Loucy (cell line): ENCODE measurements around the gene HPSE2.

Source experiments
- H2AFZ ChIP-seq: fragments of 200-600 bp; sonication (generic); 2 replicates; pipeline ENCODE4 v1.6.0; 2016; ENCODE audit warnings: antibody characterized with exemption, mild to moderate bottlenecking, low read length, moderate library complexity
- H3F3A ChIP-seq: fragments of 200-600 bp; 2 replicates; pipeline ENCODE4 v1.6.0; 2016; ENCODE audit warnings: antibody characterized with exemption, low read depth, mild to moderate bottlenecking
- H3K27me3 ChIP-seq: fragments of 200-600 bp; sonication (generic); 2 replicates; pipeline ENCODE4 v1.6.1; 2014; ENCODE audit warnings: low read length, mild to moderate bottlenecking; ENCODE audit not compliant: insufficient read depth, poor library complexity, severe bottlenecking
- H3K36me3 ChIP-seq: fragments of 200-600 bp; sonication (generic); 2 replicates; pipeline ENCODE4 v1.6.1; 2016; ENCODE audit warnings: low read length; ENCODE audit not compliant: insufficient read depth
- H3K4me1 ChIP-seq: fragments of 200-600 bp; sonication (generic); 2 replicates; pipeline ENCODE4 v1.5.1; 2014; ENCODE audit warnings: low read length, mild to moderate bottlenecking; ENCODE audit not compliant: insufficient read depth, poor library complexity, severe bottlenecking
- H3K4me2 ChIP-seq: fragments of 200-600 bp; sonication (generic); 2 replicates; pipeline ENCODE4 v1.6.0; 2014; ENCODE audit warnings: antibody characterized with exemption, low read length, low read depth, mild to moderate bottlenecking; ENCODE audit not compliant: poor library complexity, severe bottlenecking
- H3K4me3 ChIP-seq: fragments of 200-600 bp; sonication (generic); 2 replicates; pipeline ENCODE4 v1.5.1; 2014; ENCODE audit warnings: low read length, mild to moderate bottlenecking, mixed read lengths; ENCODE audit not compliant: poor library complexity, severe bottlenecking
- H3K79me2 ChIP-seq: fragments of 200-600 bp; sonication (generic); 2 replicates; pipeline ENCODE4 v1.6.1; 2014; ENCODE audit warnings: low read length; ENCODE audit not compliant: insufficient read depth
- H3K9ac ChIP-seq: fragments of 200-600 bp; sonication (generic); 2 replicates; pipeline ENCODE4 v1.6.0; 2014; ENCODE audit warnings: mild to moderate bottlenecking, low read depth, low read length, moderate library complexity; ENCODE audit not compliant: poor library complexity, severe bottlenecking
- H3K9me2 ChIP-seq: fragments of 200-600 bp; sonication (generic); replicated peaks from 2 replicates; pipeline ENCODE4 v1.6.1; 2016; ENCODE audit warnings: low read depth, low read length, mixed read lengths
- H3K9me3 ChIP-seq: fragments of 200-600 bp; sonication (generic); 2 replicates; pipeline ENCODE4 v1.6.1; 2014; ENCODE audit warnings: mild to moderate bottlenecking, antibody characterized with exemption, low read length, low read depth; ENCODE audit not compliant: insufficient read depth
- H4K20me1 ChIP-seq: fragments of 200-600 bp; sonication (generic); 2 replicates; pipeline ENCODE4 v1.6.0; 2014; ENCODE audit warnings: antibody characterized with exemption, low read length, mild to moderate bottlenecking; ENCODE audit not compliant: insufficient read depth, poor library complexity, severe bottlenecking
- CTCF ChIP-seq: fragments of 200-600 bp; sonication (generic); conservative IDR thresholded peaks from 2 replicates; pipeline ENCODE4 v1.5.1; 2014; ENCODE audit warnings: mild to moderate bottlenecking, antibody characterized with exemption, low read length
- EZH2phosphoT487 ChIP-seq: fragments of 200-600 bp; IDR thresholded peaks from 2 replicates; pipeline ENCODE4 v1.6.1; 2018; ENCODE audit warnings: antibody characterized with exemption, mild to moderate bottlenecking, moderate library complexity, borderline replicate concordance

Gene HPSE2

GRCh38 chr10:99236627-99237309, 1.1 kb upstream of the HPSE2 start:
- Histone ChIP-seq H3K36me3 (no peaks in the 10 kb centered on the region), H3K27me3 (no peaks in the 10 kb centered on the region), H3K4me2 (no peak overlapping the region), H2AFZ (no peak overlapping the region), H3K79me2 (no peaks in the 10 kb centered on the region), H3K4me3 (no peak overlapping the region), H3K9me3 (no peaks in the 10 kb centered on the region), H3K9me2 (no peaks in the 10 kb centered on the region), H3K4me1 (no peaks in the 10 kb centered on the region), H3F3A (no peaks in the 10 kb centered on the region), H4K20me1 (no peaks in the 10 kb centered on the region), H3K9ac (no peak overlapping the region)
- TF ChIP-seq CTCF (no peak), EZH2phosphoT487 (no peak)

GRCh38 chr10:99234791-99235657, 628 bp downstream of the HPSE2 start:
- no peaks in the 10 kb centered on the region for H3K79me2 ChIP-seq
- no peaks in the 10 kb centered on the region for H3K36me3 ChIP-seq
- H2AFZ ChIP-seq, result no peak overlapping the region
- TF ChIP-seq CTCF, result no peak
- TF ChIP-seq EZH2phosphoT487, result no peak
- H3K9me3 ChIP-seq, result no peaks in the 10 kb centered on the region
- no peaks in the 10 kb centered on the region for H3K27me3 ChIP-seq
- H3K4me1 ChIP-seq, result no peaks in the 10 kb centered on the region
- no peak overlapping the region for H3K9ac ChIP-seq
- no peaks in the 10 kb centered on the region for H4K20me1 ChIP-seq
- H3K4me3 ChIP-seq, result no peak overlapping the region
- H3K4me2 ChIP-seq, result no peak overlapping the region
- H3K9me2 ChIP-seq, result no peaks in the 10 kb centered on the region
- no peaks in the 10 kb centered on the region for H3F3A ChIP-seq

- Histone ChIP-seq H3K4me3 (no peak overlapping the region), H3K36me3 (no peaks in the 10 kb centered on the region), H4K20me1 (no peaks in the 10 kb centered on the region), H3K4me2 (no peak overlapping the region), H3K27me3 (no peaks in the 10 kb centered on the region), H3K9me2 (no peaks in the 10 kb centered on the region), H3K9ac (no peak overlapping the region), H2AFZ (no peak overlapping the region), H3K4me1 (no peaks in the 10 kb centered on the region), H3F3A (no peaks in the 10 kb centered on the region), H3K79me2 (no peaks in the 10 kb centered on the region), H3K9me3 (no peaks in the 10 kb centered on the region)
- no peak for TF ChIP-seq CTCF
- no peak for TF ChIP-seq EZH2phosphoT487
Observed at GRCh38 chr10:99234041-99234790, 1.4 kb downstream of the HPSE2 start.
